DMS153 treated with DMSO at 0.1 percent for 48 hours (cell line): Measurements from ENCODE around the gene STON2.
"Not testable (repeated sequence)": the region's sequence is repeated elsewhere in the genome, so short reads cannot be mapped to it uniquely, and the experiment has no call there.

Source experiments
- DNase-seq: peaks from one replicate; lab custom pipeline; 2025; ENCODE audit not compliant: unreplicated experiment; lab: John Stamatoyannopoulos, UW

The STON2 gene, protein sequence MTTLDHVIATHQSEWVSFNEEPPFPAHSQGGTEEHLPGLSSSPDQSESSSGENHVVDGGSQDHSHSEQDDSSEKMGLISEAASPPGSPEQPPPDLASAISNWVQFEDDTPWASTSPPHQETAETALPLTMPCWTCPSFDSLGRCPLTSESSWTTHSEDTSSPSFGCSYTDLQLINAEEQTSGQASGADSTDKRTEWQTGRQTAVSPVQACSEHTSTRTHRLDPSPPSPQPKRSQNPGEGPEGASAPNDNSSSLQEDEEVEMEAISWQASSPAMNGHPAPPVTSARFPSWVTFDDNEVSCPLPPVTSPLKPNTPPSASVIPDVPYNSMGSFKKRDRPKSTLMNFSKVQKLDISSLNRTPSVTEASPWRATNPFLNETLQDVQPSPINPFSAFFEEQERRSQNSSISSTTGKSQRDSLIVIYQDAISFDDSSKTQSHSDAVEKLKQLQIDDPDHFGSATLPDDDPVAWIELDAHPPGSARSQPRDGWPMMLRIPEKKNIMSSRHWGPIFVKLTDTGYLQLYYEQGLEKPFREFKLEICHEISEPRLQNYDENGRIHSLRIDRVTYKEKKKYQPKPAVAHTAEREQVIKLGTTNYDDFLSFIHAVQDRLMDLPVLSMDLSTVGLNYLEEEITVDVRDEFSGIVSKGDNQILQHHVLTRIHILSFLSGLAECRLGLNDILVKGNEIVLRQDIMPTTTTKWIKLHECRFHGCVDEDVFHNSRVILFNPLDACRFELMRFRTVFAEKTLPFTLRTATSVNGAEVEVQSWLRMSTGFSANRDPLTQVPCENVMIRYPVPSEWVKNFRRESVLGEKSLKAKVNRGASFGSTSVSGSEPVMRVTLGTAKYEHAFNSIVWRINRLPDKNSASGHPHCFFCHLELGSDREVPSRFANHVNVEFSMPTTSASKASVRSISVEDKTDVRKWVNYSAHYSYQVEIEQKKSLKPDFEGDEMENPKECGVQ

DNA sequence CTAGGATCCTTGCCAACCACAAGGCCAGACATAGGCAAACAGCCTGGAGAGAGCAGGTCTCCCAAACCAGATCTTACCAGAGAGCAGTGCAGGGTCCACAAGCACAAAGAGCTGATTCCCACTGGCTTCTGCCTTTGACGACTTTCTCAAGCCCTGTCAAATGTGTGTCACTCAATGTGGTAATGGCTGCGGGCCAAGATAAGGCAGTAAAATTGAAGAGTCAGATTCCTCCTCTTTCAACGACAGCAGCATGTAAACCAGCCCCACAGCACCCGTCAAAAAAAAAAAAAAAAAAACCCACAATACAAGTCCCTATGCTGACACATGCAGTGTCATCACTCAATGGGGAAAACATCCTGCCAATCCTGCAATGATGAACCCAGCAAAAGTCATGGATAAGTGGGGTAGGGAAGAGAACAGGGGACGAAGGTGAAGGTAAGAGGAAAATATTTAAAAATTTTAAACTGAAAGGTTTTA lies at the start of gene STON2:
Gene STON2, minus strand, starts transcription at position 123 of the 477 bp plus-strand sequence. CDS start 1,942 bp downstream, outside the sequence.
- peak; percentile 69 for DNase-seq

DNA sequence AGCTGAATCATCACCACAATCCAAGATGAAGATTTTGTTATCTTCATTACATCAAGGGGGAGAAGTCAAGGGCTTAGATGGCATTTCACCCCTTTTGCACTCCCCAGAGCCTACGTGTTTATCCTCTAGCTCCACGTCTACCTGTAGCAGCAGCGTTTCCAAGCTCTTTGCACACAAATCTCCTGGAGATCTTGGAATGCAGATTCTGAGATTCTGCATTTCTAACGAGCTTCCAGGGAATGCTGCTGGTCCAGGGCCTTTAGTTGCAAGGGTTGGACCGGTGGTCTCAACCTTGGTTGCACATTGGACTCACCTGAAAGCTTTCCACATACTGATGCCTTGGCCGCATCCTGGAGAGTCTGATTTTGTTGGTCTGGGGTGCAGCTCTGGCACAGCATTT lies 49.5 kb upstream of the STON2 start:
- no peak for DNase-seq

DNA sequence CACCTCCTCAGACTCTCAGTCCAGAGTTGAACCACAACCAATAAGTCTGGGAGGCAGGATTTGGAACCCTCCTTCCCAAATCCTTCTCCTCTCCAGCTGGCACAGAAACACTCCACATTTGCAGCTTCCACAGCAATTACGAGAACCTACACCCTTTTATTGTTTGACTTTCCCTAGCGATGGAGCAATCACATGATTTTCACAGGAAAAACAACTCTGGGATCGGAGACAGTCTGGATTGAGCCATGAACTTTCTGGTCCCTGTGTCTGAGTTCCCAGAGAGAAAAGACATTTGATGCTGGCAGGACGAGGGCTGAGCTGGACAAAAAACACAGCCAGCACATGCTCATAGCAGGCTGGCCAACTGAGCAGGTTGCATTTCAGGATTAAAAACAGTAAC lies 49.0 kb upstream of the STON2 start:
- no peak for DNase-seq

DNA sequence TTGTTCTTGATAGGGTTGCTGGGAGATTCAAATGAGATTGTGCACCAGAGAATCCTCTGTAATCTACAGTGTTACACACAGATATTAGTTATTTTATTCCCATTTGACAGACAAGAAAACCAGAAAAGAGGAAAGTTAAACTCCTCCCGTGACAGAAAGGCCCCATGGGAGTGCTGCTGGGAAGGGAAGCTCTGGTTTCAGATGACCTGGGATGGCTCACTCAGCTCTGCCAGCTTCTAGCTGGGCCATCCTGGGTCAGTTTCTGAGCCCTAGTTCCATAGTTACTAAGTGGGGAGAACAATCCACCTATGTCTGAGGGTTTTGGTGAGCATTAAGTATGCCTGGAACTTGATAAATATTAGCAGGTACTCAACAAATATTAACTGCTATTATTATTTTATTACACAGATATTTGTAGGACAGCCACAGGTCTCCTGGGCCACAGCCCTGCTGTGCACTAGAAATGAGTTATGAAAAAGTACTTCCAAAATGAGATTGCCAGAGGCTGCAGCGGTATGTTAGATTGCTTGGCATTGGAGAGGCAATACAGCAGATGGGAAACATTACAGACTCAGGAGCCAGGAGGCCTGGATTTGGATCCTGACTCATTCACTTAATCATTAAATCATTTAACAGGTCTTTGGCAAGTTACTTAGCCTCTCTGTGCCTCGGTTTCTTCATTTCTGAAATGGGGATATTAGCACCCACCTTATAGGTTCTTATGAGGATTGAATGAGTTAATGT lies 47.1 kb upstream of the STON2 start:
- no peak for DNase-seq

DNA sequence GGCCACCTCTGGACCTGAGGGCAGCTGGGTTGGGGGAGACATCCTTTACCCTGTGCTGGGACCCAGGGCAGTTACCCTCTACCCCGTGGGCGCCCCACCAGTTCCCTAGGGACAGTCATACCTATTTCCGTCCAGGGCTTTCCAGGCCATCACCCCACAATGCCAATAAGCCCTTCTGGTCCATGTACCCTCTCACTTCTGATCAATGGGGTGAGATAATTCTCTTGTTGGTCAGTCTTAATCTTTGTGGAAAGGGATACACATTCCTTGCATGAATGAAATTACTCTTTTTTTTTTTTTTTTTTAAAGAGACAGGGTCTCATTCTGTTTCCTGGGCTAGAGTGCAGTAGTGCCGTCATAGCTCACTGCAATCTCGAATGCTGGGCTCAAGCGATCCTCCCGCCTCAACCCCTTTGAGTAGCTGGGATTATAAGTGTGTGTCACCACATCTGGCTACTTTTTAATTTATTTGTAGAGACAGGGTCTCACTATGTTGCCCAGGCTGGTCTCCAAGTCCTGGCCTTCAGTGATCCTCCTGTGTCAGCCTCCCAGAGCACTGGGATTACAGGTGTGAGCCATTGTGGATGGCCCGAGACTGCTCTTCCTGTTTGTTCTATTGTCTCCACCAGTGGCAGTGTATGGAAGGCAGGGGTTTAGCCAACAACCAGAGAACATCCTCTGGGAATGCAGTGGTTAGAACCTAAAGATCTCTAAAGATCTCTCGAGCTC lies 46.3 kb upstream of the STON2 start:
- DNase-seq, result no peak

DNA sequence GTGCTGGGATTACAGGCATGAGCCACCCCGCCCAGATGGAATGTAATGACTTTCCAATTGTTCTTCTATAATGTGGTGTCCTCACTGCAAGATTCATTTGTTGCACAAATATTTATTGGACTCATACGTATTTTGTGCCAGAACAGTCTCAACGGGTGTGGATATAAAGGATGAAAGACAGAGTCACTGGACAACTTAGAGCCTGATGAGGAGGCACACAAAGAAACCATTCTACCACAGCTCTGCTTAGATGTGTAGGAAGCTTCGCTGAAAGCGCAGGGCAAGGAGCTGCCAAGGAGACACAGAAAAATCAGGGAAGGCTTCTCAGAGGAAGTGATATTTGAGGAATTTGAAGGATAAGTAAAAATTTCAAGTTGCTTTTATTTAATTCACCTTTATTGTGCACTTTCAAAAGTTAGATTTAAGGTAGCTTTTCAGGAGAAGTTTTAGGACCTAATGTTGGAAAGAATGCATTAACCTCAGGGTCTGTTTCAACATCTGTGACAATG lies 41.6 kb upstream of the STON2 start:
- DNase-seq, result no peak

DNA sequence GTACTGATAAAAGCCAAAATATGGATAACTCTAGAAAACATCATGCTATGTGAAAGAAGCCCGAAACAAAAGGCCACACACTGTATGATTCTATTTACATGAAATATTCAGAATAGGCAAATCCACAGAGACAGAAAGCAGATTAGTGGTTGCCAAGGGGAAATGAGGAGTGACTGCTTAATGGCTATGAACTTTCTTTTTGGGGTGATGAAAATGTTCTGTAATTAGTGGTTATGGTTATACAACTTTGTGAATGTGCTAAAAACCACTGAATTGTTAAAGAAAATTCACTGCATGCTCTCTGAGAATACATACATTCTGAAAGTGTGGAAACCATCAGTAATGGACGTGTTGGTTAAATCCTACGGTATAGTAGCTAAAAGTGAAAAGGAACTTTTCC lies 39.9 kb upstream of the STON2 start:
- DNase-seq, result no peak

DNA sequence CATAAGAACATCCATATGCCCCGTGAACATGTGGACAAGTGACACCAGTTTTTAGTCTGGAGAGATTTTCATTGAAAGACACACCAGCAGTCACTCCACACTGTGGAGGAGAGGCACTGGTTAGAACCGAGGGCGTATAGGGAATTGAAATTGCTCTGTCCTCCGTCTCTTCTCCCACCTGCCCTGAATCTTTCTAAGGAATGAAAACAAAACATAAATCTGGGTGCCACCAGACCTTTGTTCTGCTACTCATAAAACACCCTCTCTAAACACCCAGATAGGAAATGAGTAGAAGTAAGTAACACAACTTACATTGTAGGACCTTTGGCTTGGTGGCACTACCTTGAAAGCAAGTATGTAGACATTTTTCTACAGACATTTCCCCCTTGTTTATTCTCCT lies 37.1 kb upstream of the STON2 start:
- DNase-seq, result peak; percentile 7

GRCh38 chr14:81436296-81437138 lies 36.4 kb upstream of the STON2 start:
- peak; percentile 76 for DNase-seq

DNA sequence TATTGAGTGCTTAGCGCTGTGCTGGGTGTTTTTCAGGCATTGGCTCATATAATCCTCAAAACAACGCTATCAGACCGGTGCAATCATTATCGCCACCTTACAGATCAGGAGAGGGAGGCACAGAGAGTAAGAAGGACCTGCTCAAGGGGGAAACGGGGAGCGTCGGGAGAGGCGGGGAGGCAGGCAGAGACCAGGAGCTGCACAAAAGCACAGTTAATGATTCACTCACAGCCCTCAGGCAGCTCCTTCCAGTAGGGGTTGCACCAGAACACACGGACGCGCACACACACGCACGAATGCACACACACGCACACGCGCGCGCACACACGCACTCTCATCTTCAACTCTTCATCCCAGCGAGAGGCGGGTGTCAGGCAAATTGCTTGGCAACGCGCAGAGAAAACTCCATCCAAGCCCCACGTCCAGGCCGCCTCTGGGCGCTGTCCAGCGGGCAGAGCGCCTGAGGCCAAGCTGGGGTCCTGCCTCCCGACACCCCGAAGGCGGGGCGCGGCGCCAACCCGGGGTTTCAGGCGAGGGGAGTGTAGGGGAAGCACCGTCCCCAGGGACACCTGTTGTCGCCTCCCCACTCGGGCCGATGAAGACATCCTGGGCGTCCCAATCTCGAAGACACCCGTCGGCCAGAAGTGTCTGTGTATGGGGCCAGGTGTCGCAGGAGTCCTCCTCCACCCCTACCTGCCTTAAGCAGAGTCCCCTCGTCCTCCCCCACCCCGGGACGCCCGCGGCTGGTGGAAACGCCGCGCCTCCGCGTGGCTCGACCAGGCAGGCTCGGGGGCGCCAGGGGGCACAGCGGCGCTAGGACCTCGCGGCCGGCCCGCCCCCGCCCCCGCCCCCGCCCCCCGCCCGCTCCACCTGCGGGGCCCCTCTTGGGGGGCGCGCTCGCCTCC lies 35.5 kb upstream of the STON2 start:
- DNase-seq, result no peak

DNA sequence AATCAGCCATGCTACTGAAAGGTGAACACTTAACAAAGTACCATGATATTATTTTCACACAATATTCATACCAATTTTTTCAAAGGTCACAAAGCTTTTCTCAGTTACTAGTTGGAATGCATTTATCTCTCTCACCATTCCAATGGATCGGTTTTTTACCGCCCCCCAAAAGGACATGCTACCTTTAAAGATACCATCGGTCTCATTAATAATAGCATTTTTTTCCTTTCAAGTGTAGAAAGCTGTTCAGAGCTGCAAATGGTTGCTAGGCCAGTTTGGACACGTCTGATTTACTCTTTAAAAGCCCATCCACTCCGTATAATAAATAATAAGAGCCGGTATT lies 34.9 kb upstream of the STON2 start:
- no peak for DNase-seq

GRCh38 chr14:81434230-81434629 lies 34.1 kb upstream of the STON2 start:
- no peak for DNase-seq

DNA sequence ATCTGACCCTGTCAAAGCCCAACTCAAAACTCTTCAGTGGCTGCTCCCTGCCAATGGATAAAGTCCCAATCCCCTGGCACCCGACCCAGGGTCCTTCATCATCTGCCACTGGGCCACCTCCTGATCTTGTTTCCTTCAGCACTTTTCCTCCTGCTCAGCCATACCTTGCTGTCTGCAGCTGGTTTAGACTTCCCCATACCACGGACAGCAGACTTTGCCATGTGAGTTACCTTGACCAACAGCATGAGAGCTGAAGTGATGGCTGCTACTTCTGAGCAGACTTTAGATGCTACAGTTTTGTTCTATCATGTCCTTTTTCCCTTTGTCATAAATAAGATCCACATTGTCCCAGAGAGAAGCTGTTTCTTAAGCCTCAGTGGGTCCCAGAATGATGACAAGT lies 33.3 kb upstream of the STON2 start:
- no peak for DNase-seq

GRCh38 chr14:81432219-81432661 lies 32.1 kb upstream of the STON2 start:
- no peak for DNase-seq

GRCh38 chr14:81430235-81430634 lies 30.1 kb upstream of the STON2 start:
- DNase-seq, result no peak

DNA sequence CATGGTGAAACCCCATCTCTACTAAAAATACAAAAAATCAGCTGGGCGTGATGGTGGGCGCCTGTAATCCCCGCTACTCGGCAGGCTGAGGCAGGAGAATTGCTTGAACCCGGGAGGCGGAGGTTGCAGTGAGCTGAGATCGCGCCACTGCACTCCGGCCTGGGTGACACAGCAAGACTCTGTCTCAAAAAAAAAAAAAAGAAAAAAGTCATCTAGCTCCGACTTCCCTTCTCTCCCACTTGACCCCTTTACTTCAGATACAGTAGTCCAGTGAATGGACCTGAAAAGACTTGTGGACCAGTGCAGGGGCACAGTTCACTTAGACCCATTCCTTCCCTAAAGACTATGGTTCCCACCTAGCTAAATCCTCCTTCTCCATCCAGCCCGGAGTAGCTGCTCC lies 29.6 kb upstream of the STON2 start:
- DNase-seq, result not testable (repeated sequence)

GRCh38 chr14:81429028-81429427 lies 28.9 kb upstream of the STON2 start:
- DNase-seq, result no peak

DNA sequence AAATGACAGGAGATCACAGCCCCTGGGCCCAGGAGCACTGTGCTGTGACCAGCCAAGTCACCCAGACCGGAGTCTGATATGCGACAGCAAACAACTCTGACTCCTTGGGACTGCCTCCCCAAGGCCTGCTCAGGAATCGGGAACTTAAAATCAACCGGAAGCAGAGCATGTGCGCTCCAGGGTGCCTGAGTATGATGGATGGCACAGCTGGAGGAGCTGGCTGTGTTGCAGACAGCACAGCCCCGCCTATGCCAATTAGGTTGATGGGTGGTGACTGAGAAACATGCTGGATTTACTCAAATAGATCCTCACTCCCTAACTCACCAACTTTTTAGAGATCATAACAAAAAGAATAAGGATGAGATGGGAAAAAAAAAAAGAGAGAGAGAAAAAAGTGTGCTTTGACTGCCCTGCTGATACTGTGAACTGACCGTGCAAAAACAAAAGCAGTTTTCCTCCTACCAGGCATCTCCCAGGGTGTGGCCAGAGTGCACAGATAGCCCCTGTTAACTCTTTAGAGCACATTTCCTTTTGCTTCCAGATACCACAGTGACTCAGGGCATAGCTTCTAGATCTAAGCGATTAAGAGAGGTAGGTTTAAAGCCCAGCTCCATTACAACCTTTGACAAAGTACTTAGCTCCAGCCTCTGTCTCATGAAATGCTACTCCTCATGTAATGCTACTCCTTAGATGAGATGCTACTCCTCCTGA lies 27.4 kb upstream of the STON2 start:
- DNase-seq, result no peak
